Kidney epithelial cell (primary cell): ENCODE data around the gene MUC12. TPM values are rescaled to one million over a fixed set of nuclear protein-coding genes. Genes with fewer than 3 reads are reported as not detected.
"Not testable (repeated sequence)": the region's sequence is repeated elsewhere in the genome, so short reads cannot be mapped to it uniquely, and the experiment has no call there.

Experiments used
- DNase-seq: peaks from one replicate; pipeline ENCODE4 v3.0.0-alpha.2; 2010; ENCODE audit warnings: low read depth
- H3K27me3 ChIP-seq: 2 replicates; pipeline ENCODE4 v1.6.0; 2011; ENCODE audit warnings: low read length; ENCODE audit not compliant: control insufficient read depth, insufficient read depth
- H3K36me3 ChIP-seq: 2 replicates; pipeline ENCODE4 v1.5.1; 2011; ENCODE audit warnings: low read length; ENCODE audit not compliant: control insufficient read depth, insufficient read depth
- H3K4me3 ChIP-seq: 2 replicates; pipeline ENCODE4 v1.5.1; 2011; ENCODE audit warnings: low read depth, mild to moderate bottlenecking, control low read depth, low read length
- total RNA-seq: library from RNA; depleted of rRNA; stranded (reverse); fragments of >200 nt; gene quantifications from 2 replicates; pipeline ENCODE4 v1.2.3, GENCODE V29; 2015
- TF ChIP-seq, protein P1 (sequence below): IDR thresholded peaks from 2 replicates; pipeline ENCODE4 v1.5.1; 2011; ENCODE audit warnings: mild to moderate bottlenecking, moderate library complexity, low read length, control low read depth, inconsistent platforms; ENCODE audit not compliant: insufficient read depth, poor library complexity, severe bottlenecking

Gene MUC12
- total RNA-seq, 1 donor from 2014 or later: 4.2 TPM

- peaks cover 4% of the 10 kb centered on the region for H3K27me3 ChIP-seq
- H3K4me3 ChIP-seq: no peak overlapping the region
- TF ChIP-seq, protein P1, sequence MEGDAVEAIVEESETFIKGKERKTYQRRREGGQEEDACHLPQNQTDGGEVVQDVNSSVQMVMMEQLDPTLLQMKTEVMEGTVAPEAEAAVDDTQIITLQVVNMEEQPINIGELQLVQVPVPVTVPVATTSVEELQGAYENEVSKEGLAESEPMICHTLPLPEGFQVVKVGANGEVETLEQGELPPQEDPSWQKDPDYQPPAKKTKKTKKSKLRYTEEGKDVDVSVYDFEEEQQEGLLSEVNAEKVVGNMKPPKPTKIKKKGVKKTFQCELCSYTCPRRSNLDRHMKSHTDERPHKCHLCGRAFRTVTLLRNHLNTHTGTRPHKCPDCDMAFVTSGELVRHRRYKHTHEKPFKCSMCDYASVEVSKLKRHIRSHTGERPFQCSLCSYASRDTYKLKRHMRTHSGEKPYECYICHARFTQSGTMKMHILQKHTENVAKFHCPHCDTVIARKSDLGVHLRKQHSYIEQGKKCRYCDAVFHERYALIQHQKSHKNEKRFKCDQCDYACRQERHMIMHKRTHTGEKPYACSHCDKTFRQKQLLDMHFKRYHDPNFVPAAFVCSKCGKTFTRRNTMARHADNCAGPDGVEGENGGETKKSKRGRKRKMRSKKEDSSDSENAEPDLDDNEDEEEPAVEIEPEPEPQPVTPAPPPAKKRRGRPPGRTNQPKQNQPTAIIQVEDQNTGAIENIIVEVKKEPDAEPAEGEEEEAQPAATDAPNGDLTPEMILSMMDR: no peak
- no peaks in the 10 kb centered on the region for H3K36me3 ChIP-seq
- no peak for DNase-seq
These were observed 51.1 kb downstream of the MUC12 start for GRCh38 chr7:101020444-101020843.

GRCh38 chr7:101021703-101022102 is 52.3 kb downstream of the MUC12 start:
- Histone ChIP-seq H3K36me3 (no peaks in the 10 kb centered on the region), H3K27me3 (peaks cover 4% of the 10 kb centered on the region), H3K4me3 (no peak overlapping the region)
- TF ChIP-seq, protein P1: no peak
- DNase-seq: no peak

- no peak overlapping the region for H3K4me3 ChIP-seq
- DNase-seq: no peak
- peaks cover 4% of the 10 kb centered on the region for H3K27me3 ChIP-seq
- TF ChIP-seq, protein P1: no peak
- no peaks in the 10 kb centered on the region for H3K36me3 ChIP-seq
These were observed 54.5 kb downstream of the MUC12 start for GRCh38 chr7:101023839-101024238.

DNA sequence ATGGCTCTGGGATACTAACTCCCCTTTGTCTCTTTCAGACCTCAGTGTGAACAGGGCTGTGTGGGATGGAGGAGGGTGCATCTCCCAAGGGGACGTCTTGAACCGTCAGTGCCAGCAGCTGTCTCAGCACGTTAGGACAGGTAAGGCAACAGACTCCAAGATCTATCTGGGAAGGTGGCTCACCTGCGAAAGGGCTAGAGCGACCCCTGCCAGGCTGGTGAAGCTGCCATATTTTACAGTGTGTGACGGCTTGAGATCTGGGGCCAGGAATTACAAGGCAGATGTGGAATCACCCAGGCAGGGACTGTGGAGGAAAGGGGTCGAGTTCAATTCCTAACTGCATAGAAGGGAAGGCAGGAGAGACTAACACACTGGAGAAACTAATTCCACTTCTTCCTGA is 61.7 kb downstream of the MUC12 start:
- no peak for DNase-seq
- no peaks in the 10 kb centered on the region for H3K27me3 ChIP-seq
- TF ChIP-seq, protein P1: no peak
- no peaks in the 10 kb centered on the region for H3K36me3 ChIP-seq
- no peak overlapping the region for H3K4me3 ChIP-seq

DNA sequence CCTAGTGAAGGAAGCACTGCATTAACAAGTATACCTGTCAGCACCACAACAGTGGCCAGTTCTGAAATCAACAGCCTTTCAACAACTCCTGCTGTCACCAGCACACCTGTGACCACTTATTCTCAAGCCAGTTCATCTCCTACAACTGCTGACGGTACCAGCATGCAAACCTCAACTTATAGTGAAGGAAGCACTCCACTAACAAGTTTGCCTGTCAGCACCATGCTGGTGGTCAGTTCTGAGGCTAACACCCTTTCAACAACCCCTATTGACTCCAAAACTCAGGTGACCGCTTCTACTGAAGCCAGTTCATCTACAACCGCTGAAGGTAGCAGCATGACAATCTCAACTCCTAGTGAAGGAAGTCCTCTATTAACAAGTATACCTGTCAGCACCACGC is 66.6 kb downstream of the MUC12 start:
- no peak overlapping the region for H3K4me3 ChIP-seq
- no peak for DNase-seq
- no peaks in the 10 kb centered on the region for H3K36me3 ChIP-seq
- no peaks in the 10 kb centered on the region for H3K27me3 ChIP-seq
- TF ChIP-seq, protein P1: no peak

DNA sequence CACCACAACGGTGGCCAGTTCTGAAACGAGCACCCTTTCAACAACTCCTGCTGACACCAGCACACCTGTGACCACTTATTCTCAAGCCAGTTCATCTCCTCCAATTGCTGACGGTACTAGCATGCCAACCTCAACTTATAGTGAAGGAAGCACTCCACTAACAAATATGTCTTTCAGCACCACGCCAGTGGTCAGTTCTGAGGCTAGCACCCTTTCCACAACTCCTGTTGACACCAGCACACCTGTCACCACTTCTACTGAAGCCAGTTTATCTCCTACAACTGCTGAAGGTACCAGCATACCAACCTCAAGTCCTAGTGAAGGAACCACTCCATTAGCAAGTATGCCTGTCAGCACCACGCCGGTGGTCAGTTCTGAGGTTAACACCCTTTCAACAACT is 71.9 kb downstream of the MUC12 start:
- not testable (repeated sequence) for H3K27me3 ChIP-seq, H3K4me3 ChIP-seq, H3K36me3 ChIP-seq, DNase-seq

DNA sequence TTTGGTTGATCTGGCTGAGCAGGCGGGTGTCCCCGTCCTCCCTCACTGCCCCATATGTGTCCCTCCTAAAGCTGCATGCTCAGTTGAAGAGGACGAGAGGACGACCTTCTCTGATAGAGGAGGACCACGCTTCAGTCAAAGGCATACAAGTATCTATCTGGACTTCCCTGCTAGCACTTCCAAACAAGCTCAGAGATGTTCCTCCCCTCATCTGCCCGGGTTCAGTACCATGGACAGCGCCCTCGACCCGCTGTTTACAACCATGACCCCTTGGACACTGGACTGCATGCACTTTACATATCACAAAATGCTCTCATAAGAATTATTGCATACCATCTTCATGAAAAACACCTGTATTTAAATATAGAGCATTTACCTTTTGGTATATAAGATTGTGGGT is 89.0 kb downstream of the MUC12 start:
- no peaks in the 10 kb centered on the region for H3K36me3 ChIP-seq
- DNase-seq: no peak
- H3K4me3 ChIP-seq: no peak overlapping the region
- TF ChIP-seq, protein P1: no peak
- peaks cover 2% of the 10 kb centered on the region for H3K27me3 ChIP-seq
